NCI-H774 (cell line): ENCODE data around the gene OGFRL1.

Experiments
- DNase-seq: peaks from one replicate; lab custom pipeline; 2025; lab: John Stamatoyannopoulos, UW

OGFRL1 gene

GRCh38 chr6:71334768-71335167 lies 46.2 kb downstream of the OGFRL1 start:
- DNase-seq: no peak

GRCh38 chr6:71335544-71335943 lies 46.9 kb downstream of the OGFRL1 start:
- DNase-seq: no peak

GRCh38 chr6:71336901-71337300 lies 48.3 kb downstream of the OGFRL1 start:
- DNase-seq: no peak

- no peak for DNase-seq
Measured at GRCh38 chr6:71338540-71339316, 50.1 kb downstream of the OGFRL1 start.

- no peak for DNase-seq
Measured at GRCh38 chr6:71342772-71343171, 54.2 kb downstream of the OGFRL1 start.

- no peak for DNase-seq
Measured at GRCh38 chr6:71345476-71346333, 57.1 kb downstream of the OGFRL1 start.

- no peak for DNase-seq
Measured at GRCh38 chr6:71346334-71346694, 57.7 kb downstream of the OGFRL1 start.

- DNase-seq: no peak
Measured at GRCh38 chr6:71347119-71347518, 58.5 kb downstream of the OGFRL1 start.

- peak; percentile 47 for DNase-seq
Measured at GRCh38 chr6:71349395-71349794, 60.8 kb downstream of the OGFRL1 start.

- DNase-seq: no peak
Measured at GRCh38 chr6:71349976-71350615, 61.5 kb downstream of the OGFRL1 start.

- no peak for DNase-seq
Measured at GRCh38 chr6:71351190-71351589, 62.6 kb downstream of the OGFRL1 start.
